OCI-LY1 (cell line): Measurements from ENCODE around the gene OASL.
A peak's percentile ranks its signal among the peaks of the same experiment; 100 is the strongest.

Source experiments
- H2AFZ ChIP-seq: fragments of 200-600 bp; sonication (generic), shearing (Covaris generic); 2 replicates; pipeline ENCODE4 v1.6.0; 2014; ENCODE audit warnings: antibody characterized with exemption, mild to moderate bottlenecking, low read length
- H3F3A ChIP-seq: fragments of 200-600 bp; sonication (generic), shearing (Covaris generic); 2 replicates; pipeline ENCODE4 v1.6.0; 2014; ENCODE audit warnings: mild to moderate bottlenecking, antibody characterized with exemption, low read length, moderate library complexity; ENCODE audit not compliant: insufficient read depth
- H3K27ac ChIP-seq: fragments of 200-600 bp; sonication (generic); 2 replicates; pipeline ENCODE4 v1.5.1; 2014; ENCODE audit warnings: low read length, mixed run types, mild to moderate bottlenecking, low read depth; ENCODE audit not compliant: poor library complexity, severe bottlenecking
- H3K27me3 ChIP-seq: fragments of 200-600 bp; sonication (generic); 2 replicates; pipeline ENCODE4 v1.6.0; 2014; ENCODE audit warnings: antibody characterized with exemption, mild to moderate bottlenecking, low read length, moderate library complexity; ENCODE audit not compliant: insufficient read depth
- H3K36me3 ChIP-seq: fragments of 200-600 bp; sonication (generic); 2 replicates; pipeline ENCODE4 v1.6.1; 2014; ENCODE audit warnings: mild to moderate bottlenecking, antibody characterized with exemption, low read length, moderate library complexity, mixed read lengths; ENCODE audit not compliant: insufficient read depth
- H3K4me1 ChIP-seq: fragments of 200-600 bp; sonication (generic); 2 replicates; pipeline ENCODE4 v1.5.1; 2014; ENCODE audit warnings: mild to moderate bottlenecking, low read length, moderate library complexity; ENCODE audit not compliant: insufficient read depth, severe bottlenecking
- H3K4me2 ChIP-seq: fragments of 200-600 bp; sonication (generic), shearing (Covaris generic); 2 replicates; pipeline ENCODE4 v1.6.1; 2014; ENCODE audit warnings: low read length
- H3K4me3 ChIP-seq: fragments of 200-600 bp; sonication (generic); 2 replicates; pipeline ENCODE4 v1.5.1; 2014; ENCODE audit warnings: low read length, low read depth, mild to moderate bottlenecking, mixed read lengths; ENCODE audit not compliant: poor library complexity, severe bottlenecking
- H3K79me2 ChIP-seq: fragments of 200-600 bp; shearing (Covaris generic); 2 replicates; pipeline ENCODE4 v1.6.1; 2016; ENCODE audit warnings: mixed run types, low read length, mixed read lengths; ENCODE audit not compliant: insufficient read depth
- H3K9ac ChIP-seq: fragments of 200-600 bp; sonication (generic), shearing (Covaris generic); 2 replicates; pipeline ENCODE4 v1.6.1; 2014; ENCODE audit warnings: mild to moderate bottlenecking, low read length, mixed read lengths
- H3K9me2 ChIP-seq: fragments of 200-600 bp; sonication (generic), shearing (Covaris generic); 2 replicates; pipeline ENCODE4 v1.6.1; 2014; ENCODE audit warnings: low read depth, mild to moderate bottlenecking, low read length, mixed read lengths
- H3K9me3 ChIP-seq: fragments of 200-600 bp; shearing (Covaris generic); 2 replicates; pipeline ENCODE4 v1.6.1; 2014; ENCODE audit warnings: low read length, mixed read lengths
- H4K20me1 ChIP-seq: fragments of 200-600 bp; sonication (generic), shearing (Covaris generic); 2 replicates; pipeline ENCODE4 v1.6.0; 2016; ENCODE audit warnings: mild to moderate bottlenecking, low read length; ENCODE audit not compliant: insufficient read depth
- CTCF ChIP-seq: fragments of 200-600 bp; sonication (generic), shearing (Covaris generic); IDR thresholded peaks from 2 replicates; pipeline ENCODE4 v1.5.1; 2017; ENCODE audit warnings: mild to moderate bottlenecking, antibody characterized with exemption, low read length, moderate library complexity, mixed read lengths
- EZH2 ChIP-seq: fragments of 200-600 bp; sonication (generic), shearing (Covaris generic); IDR thresholded peaks from 2 replicates; pipeline ENCODE4 v1.8.0; 2017; ENCODE audit warnings: borderline replicate concordance, mixed run types, mild to moderate bottlenecking, antibody characterized with exemption, low read length, moderate library complexity, mixed read lengths

The OASL gene

GRCh38 chr12:121060149-121061001 is 21.3 kb upstream of the OASL start:
- no peaks in the 10 kb centered on the region for H4K20me1 ChIP-seq
- H2AFZ ChIP-seq: peak overlapping the region; percentile 39
- H3K27ac ChIP-seq: no peak overlapping the region
- H3K4me1 ChIP-seq: peaks cover 8% of the 10 kb centered on the region
- peak overlapping the region; percentile 20 for H3K4me3 ChIP-seq
- H3K79me2 ChIP-seq: no peaks in the 10 kb centered on the region
- TF ChIP-seq EZH2 (no peak), CTCF (peak; percentile 58)
- H3K9me3 ChIP-seq: no peaks in the 10 kb centered on the region
- peak overlapping the region; percentile 11; the same call in 1 of the 2 replicates for H3K9ac ChIP-seq
- no peaks in the 10 kb centered on the region for H3K27me3 ChIP-seq
- H3F3A ChIP-seq: no peaks in the 10 kb centered on the region
- H3K36me3 ChIP-seq: no peaks in the 10 kb centered on the region
- H3K4me2 ChIP-seq: peak overlapping the region; percentile 32
- no peaks in the 10 kb centered on the region for H3K9me2 ChIP-seq

GRCh38 chr12:121059031-121059898 is 20.2 kb upstream of the OASL start:
- Histone ChIP-seq H2AFZ (no peak overlapping the region), H3K27ac (no peak overlapping the region), H3K9me2 (no peaks in the 10 kb centered on the region), H3K9me3 (no peaks in the 10 kb centered on the region), H3K4me1 (peaks cover 8% of the 10 kb centered on the region), H4K20me1 (no peaks in the 10 kb centered on the region), H3K9ac (no peak overlapping the region), H3K27me3 (no peaks in the 10 kb centered on the region), H3F3A (no peaks in the 10 kb centered on the region), H3K36me3 (no peaks in the 10 kb centered on the region), H3K79me2 (no peaks in the 10 kb centered on the region), H3K4me2 (no peak overlapping the region), H3K4me3 (no peak overlapping the region)
- TF ChIP-seq EZH2 (no peak), CTCF (no peak)

- no peak overlapping the region for H2AFZ ChIP-seq
Observed at GRCh38 chr12:121057794-121058193, 18.7 kb upstream of the OASL start.

More at GRCh38 chr12:121057794-121058193, 18.7 kb upstream of the OASL start:
- H3K79me2 ChIP-seq: no peaks in the 10 kb centered on the region
- H3K9me3 ChIP-seq: no peaks in the 10 kb centered on the region
- H3K4me1 ChIP-seq: peaks cover 8% of the 10 kb centered on the region
- no peak overlapping the region for H3K9ac ChIP-seq
- H3K9me2 ChIP-seq: no peaks in the 10 kb centered on the region
- no peak overlapping the region for H3K27ac ChIP-seq
- H4K20me1 ChIP-seq: no peaks in the 10 kb centered on the region
- no peaks in the 10 kb centered on the region for H3K36me3 ChIP-seq
- H3F3A ChIP-seq: no peaks in the 10 kb centered on the region
- TF ChIP-seq CTCF (no peak), EZH2 (no peak)
- H3K4me3 ChIP-seq: no peak overlapping the region
- no peaks in the 10 kb centered on the region for H3K27me3 ChIP-seq
- H3K4me2 ChIP-seq: no peak overlapping the region
